CD4-positive, alpha-beta T cell (primary cell): ENCODE results near the gene ATRNL1. TPM values are rescaled to one million over a fixed set of nuclear protein-coding genes. Genes with fewer than 3 reads are reported as not detected.

Source experiments
- ATAC-seq: fragments of 200-7000 bp; cut with Tn5 transposase; one replicate; pipeline ENCODE4 v1.10.0; 2022; ENCODE audit warnings: mild to moderate bottlenecking; ENCODE audit not compliant: poor library complexity
- CTCF ChIA-PET: fragments of 350-600 bp; sonication (Branson Sonifier 250); formaldehyde crosslinking; loops from one replicate; lab custom pipeline; 2021; ENCODE audit warnings: antibody characterized with exemption, inconsistent platforms; lab: Charles Lee
- POLR2A ChIA-PET: fragments of 350-600 bp; sonication (Branson Sonifier 250); formaldehyde crosslinking; loops from one replicate; lab custom pipeline; 2021; ENCODE audit warnings: antibody characterized with exemption, inconsistent platforms; lab: Charles Lee
- DNase-seq, 14 experiments: peaks; one replicate each; pipeline ENCODE4 v3.0.0-alpha.2; 2013 to 2020; ENCODE audit warnings: mixed read lengths in 2 of 14
- H3K27ac ChIP-seq, 2 donors: one replicate each; pipeline versions ENCODE4 v1.5.1 to v1.7.0; 2013; ENCODE audit warnings: low read length in 2 of 2, low read depth in 1 of 2, mild to moderate bottlenecking in 1 of 2
- H3K27me3 ChIP-seq, 2 experiments: 1 replicate in 1 of 2; 2 replicates in 1 of 2; pipeline versions ENCODE4 v1.6.1 to v1.7.0; 2013; ENCODE audit warnings: low read length in 2 of 2, control low read depth in 1 of 2, mild to moderate bottlenecking in 1 of 2, moderate library complexity in 1 of 2; ENCODE audit not compliant: insufficient read depth in 2 of 2, control insufficient read depth in 1 of 2
- H3K36me3 ChIP-seq: one replicate; pipeline ENCODE4 v1.6.1; 2013; ENCODE audit warnings: low read length, control low read depth; ENCODE audit not compliant: insufficient read depth
- H3K4me1 ChIP-seq: one replicate; pipeline ENCODE4 v1.6.1; 2013; ENCODE audit warnings: low read length, control low read depth; ENCODE audit not compliant: insufficient read depth
- H3K4me3 ChIP-seq: one replicate; pipeline ENCODE4 v1.5.1; 2013; ENCODE audit warnings: mild to moderate bottlenecking, low read length, moderate library complexity
- H3K9me3 ChIP-seq, 2 experiments: 1 replicate in 1 of 2; 2 replicates in 1 of 2; pipeline versions ENCODE4 v1.6.1 to v1.7.0; 2013; ENCODE audit warnings: low read length in 2 of 2, mild to moderate bottlenecking in 2 of 2, control low read depth in 1 of 2, moderate library complexity in 1 of 2; ENCODE audit not compliant: control insufficient read depth in 1 of 2, insufficient read depth in 1 of 2
- H3K27ac Mint-ChIP-seq: one replicate; pipeline ENCODE4 v1.8.0; 2020; ENCODE audit warnings: mixed read lengths
- H3K27me3 Mint-ChIP-seq: one replicate; pipeline ENCODE4 v1.8.0; 2021; ENCODE audit warnings: mixed read lengths
- H3K36me3 Mint-ChIP-seq: one replicate; pipeline ENCODE4 v1.8.0; 2021; ENCODE audit warnings: low read depth, mixed read lengths
- H3K4me1 Mint-ChIP-seq: one replicate; pipeline ENCODE4 v1.8.0; 2021; ENCODE audit warnings: low read depth, mixed read lengths
- H3K4me3 Mint-ChIP-seq: one replicate; pipeline ENCODE4 v1.8.0; 2020; ENCODE audit warnings: mild to moderate bottlenecking, mixed read lengths
- H3K9me3 Mint-ChIP-seq: one replicate; pipeline ENCODE4 v1.8.0; 2020; ENCODE audit warnings: mixed read lengths
- intact Hi-C, 2 experiments: fragments of 100-400 bp; cut with DNase I in 1 of 2; cut with micrococcal nuclease in 1 of 2; formaldehyde crosslinking; loops; one replicate each; pipeline versions ENCODE4 v1.15.1 to v1.9.0; 2023 to 2025; cut with DNase I, micrococcal nuclease
- total RNA-seq, 174 experiments: library from RNA in 2 of 174; stranded (reverse) in 2 of 174; gene quantifications; one replicate each; pipeline ENCODE4 v1.2.3 and lab custom pipeline; 2021 to 2026
- TF ChIP-seq, protein P1 (sequence below): fragments of 200-600 bp; IDR thresholded peaks from one replicate; pipeline ENCODE4 v1.8.0; 2022; ENCODE audit warnings: antibody characterized with exemption, mild to moderate bottlenecking

The ATRNL1 gene
- total RNA-seq, 2 experiments from 2014 or later, result not detected

DNA sequence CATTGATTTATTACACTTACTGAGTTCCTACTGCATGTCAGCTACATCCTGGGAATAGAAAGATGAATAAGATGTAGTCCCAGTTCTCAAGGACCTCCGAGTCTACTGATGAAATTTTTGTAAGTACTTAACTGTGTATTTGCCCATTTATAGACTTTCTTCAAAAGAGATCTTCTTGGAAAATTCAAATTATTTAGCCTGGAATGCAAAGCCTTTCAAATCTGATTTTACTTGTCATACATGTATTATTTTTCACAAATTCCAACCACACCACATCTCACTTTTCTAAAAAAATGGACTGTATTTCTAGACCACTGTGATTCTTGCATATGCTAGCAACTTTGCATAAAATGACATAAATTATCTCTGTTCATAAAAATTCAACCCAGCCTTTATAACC, 581.3 kb downstream of the ATRNL1 start:
- Mint-ChIP-seq H3K4me1 (no peaks in the 10 kb centered on the region), H3K27me3 (no peaks in the 10 kb centered on the region), H3K36me3 (no peaks in the 10 kb centered on the region), H3K4me3 (no peak overlapping the region), H3K27ac (no peak overlapping the region), H3K9me3 (peaks cover 2% of the 10 kb centered on the region)
- DNase-seq (no peak), ATAC-seq (no peak)
- ChIA-PET CTCF (no interaction called here), POLR2A (no interaction called here)
- Histone ChIP-seq H3K36me3 (no peaks in the 10 kb centered on the region), H3K4me3 (no peak overlapping the region), H3K27me3 (no peaks in the 10 kb centered on the region), H3K4me1 (no peaks in the 10 kb centered on the region), H3K9me3 (no peaks in the 10 kb centered on the region), H3K27ac (no peak overlapping the region)
- intact Hi-C loops, result no loop called here
- TF ChIP-seq, protein P1, sequence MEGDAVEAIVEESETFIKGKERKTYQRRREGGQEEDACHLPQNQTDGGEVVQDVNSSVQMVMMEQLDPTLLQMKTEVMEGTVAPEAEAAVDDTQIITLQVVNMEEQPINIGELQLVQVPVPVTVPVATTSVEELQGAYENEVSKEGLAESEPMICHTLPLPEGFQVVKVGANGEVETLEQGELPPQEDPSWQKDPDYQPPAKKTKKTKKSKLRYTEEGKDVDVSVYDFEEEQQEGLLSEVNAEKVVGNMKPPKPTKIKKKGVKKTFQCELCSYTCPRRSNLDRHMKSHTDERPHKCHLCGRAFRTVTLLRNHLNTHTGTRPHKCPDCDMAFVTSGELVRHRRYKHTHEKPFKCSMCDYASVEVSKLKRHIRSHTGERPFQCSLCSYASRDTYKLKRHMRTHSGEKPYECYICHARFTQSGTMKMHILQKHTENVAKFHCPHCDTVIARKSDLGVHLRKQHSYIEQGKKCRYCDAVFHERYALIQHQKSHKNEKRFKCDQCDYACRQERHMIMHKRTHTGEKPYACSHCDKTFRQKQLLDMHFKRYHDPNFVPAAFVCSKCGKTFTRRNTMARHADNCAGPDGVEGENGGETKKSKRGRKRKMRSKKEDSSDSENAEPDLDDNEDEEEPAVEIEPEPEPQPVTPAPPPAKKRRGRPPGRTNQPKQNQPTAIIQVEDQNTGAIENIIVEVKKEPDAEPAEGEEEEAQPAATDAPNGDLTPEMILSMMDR, result no peak

DNA sequence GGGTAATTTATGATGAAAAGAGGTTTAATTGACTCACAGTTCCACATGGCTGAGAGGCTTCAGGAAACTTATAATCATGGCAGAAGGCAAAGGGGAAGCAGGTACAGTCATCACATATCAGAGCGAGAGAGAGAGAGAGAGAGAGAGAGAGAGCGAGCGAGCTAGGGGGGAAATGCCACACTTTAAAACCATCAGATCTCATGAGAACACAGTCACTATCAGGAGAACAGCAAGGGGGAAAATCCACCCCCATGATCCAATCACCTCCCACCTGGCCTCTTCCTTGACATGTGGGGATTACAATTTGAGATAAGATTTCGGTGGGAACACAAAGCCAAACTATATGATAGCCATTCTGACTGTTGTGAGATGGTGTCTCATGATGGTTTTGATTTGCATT, 603.6 kb downstream of the ATRNL1 start:
- H3K27me3 ChIP-seq, result no peaks in the 10 kb centered on the region
- Mint-ChIP-seq H3K9me3 (no peaks in the 10 kb centered on the region), H3K36me3 (no peaks in the 10 kb centered on the region), H3K4me3 (no peak overlapping the region), H3K27ac (no peak overlapping the region), H3K27me3 (no peaks in the 10 kb centered on the region), H3K4me1 (no peaks in the 10 kb centered on the region)
- ChIA-PET CTCF (no interaction called here), POLR2A (no interaction called here)
- no peaks in the 10 kb centered on the region for H3K9me3 ChIP-seq
- TF ChIP-seq, protein P1, result no peak
- no peak overlapping the region for H3K27ac ChIP-seq
- no peak overlapping the region for H3K4me3 ChIP-seq
- H3K36me3 ChIP-seq, result no peaks in the 10 kb centered on the region
- ATAC-seq, result no peak
- intact Hi-C loops, result no loop called here
- DNase-seq, result no peak
- H3K4me1 ChIP-seq, result no peaks in the 10 kb centered on the region

DNA sequence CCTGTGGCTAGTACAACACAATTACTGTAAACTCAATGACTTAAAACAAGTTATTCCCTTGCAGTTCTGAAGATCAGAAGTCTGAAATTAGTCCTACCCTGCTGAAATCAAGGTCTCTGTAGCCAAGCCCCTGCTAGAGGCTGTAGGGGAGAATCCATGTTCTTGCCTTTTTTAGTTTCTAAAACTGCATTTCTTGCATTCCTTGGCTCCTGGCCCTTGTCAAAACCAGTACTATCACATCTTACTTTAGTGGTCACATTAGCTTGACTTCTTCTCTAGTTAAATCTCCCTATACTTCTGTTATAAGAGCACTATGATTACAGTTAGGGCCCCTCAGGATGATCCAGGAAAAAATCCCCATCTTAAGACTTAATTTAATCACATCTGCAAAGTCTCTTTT, 612.9 kb downstream of the ATRNL1 start:
- ATAC-seq (no peak), DNase-seq (no peak)
- no peak overlapping the region for H3K27ac ChIP-seq
- Mint-ChIP-seq H3K27me3 (no peaks in the 10 kb centered on the region), H3K9me3 (peaks cover 2% of the 10 kb centered on the region), H3K36me3 (no peaks in the 10 kb centered on the region), H3K4me1 (no peaks in the 10 kb centered on the region), H3K4me3 (no peak overlapping the region), H3K27ac (no peak overlapping the region)
- H3K36me3 ChIP-seq, result no peaks in the 10 kb centered on the region
- H3K27me3 ChIP-seq, result no peaks in the 10 kb centered on the region
- POLR2A ChIA-PET, result no interaction called here
- no peak overlapping the region for H3K4me3 ChIP-seq
- intact Hi-C loops, result loop anchor here in 1 of 2 experiments (5.0 kb wide), 2 partner anchors 581 to 681 kb away; no protein-coding TSS in a partner anchor
- TF ChIP-seq, protein P1, result no peak
- CTCF ChIA-PET, result no interaction called here
- H3K9me3 ChIP-seq, result no peaks in the 10 kb centered on the region
- H3K4me1 ChIP-seq, result no peaks in the 10 kb centered on the region
